GM21423 (cell line): ENCODE measurements around the gene COL4A2.
"Not testable (repeated sequence)": the region's sequence is repeated elsewhere in the genome, so short reads cannot be mapped to it uniquely, and the experiment has no call there.

ENCODE experiments used
- ATAC-seq: cut with Tn5 transposase; IDR thresholded peaks from one replicate; pipeline ENCODE4 v1.9.1; 2021; ENCODE audit warnings: mild to moderate bottlenecking, moderate library complexity; ENCODE audit not compliant: unreplicated experiment

Gene COL4A2

DNA sequence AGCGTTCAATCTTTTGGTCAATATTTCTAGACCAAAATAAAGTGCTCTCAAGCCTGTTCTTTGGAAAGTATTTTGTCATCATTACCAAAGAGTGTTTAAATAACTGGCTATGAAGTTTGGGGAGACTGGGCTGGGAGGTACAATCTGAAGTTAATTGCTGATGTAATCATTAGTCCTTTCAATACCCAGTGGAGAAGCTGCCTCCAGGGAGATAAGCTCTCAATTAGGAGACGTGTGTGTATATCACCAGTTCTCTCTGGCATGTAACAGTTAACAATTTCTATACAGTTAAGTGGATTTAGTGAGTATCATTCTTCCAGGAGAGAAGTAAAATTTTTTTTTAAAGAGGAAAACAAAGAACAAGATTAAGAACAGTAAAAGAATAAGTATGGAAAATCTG is 1.5 kb upstream of the COL4A2 start:
- no peak for ATAC-seq

GRCh38 chr13:110305949-110306339 is 1.1 kb upstream of the COL4A2 start:
- no peak for ATAC-seq

- ATAC-seq, result no peak
Measured at GRCh38 chr13:110306340-110306959, 634 bp upstream of the COL4A2 start.

DNA sequence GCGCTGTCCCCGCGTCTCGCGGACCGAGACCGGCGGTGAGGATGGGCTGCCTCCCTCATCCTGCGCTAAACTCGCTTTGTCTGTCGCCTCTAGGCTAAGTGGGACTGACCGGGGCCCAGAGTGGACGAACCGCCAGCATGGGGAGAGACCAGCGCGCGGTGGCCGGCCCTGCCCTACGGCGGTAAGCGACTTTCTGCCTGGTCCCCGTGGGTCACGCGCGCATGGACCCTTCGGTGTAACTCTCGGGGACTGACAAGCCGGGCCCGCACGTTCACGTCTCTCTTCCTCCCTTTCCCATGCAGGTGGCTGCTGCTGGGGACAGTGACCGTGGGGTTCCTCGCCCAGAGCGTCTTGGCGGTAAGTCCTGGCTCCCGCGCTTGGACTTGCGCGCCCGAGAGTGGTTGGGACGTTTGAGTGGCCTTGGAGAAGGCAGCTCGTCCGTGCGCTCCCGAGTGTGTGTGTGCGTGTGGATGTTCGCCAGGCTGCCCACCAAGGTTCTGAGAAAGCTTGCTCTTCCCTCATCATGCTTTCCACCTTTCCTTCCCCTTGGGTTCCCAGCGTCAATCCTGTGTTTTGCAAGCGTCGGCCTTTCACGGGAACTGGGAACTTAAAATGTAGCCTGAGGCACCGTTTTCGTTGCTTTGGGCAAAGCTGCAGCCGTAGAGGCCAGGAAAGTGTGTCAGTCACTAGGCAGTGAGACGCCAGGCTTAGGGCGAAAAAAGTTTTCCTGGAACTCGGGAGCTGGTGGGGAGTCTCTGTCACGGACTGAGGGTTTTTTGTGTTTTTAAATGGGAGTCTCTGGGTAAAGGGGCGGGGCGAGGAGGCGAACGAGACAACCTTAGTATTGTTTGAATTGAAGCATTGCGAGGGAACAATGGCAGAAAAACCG is 927 bp downstream of the COL4A2 start:
- ATAC-seq, result no peak

- no peak for ATAC-seq
Measured at GRCh38 chr13:110308656-110309359, 1.7 kb downstream of the COL4A2 start.

DNA sequence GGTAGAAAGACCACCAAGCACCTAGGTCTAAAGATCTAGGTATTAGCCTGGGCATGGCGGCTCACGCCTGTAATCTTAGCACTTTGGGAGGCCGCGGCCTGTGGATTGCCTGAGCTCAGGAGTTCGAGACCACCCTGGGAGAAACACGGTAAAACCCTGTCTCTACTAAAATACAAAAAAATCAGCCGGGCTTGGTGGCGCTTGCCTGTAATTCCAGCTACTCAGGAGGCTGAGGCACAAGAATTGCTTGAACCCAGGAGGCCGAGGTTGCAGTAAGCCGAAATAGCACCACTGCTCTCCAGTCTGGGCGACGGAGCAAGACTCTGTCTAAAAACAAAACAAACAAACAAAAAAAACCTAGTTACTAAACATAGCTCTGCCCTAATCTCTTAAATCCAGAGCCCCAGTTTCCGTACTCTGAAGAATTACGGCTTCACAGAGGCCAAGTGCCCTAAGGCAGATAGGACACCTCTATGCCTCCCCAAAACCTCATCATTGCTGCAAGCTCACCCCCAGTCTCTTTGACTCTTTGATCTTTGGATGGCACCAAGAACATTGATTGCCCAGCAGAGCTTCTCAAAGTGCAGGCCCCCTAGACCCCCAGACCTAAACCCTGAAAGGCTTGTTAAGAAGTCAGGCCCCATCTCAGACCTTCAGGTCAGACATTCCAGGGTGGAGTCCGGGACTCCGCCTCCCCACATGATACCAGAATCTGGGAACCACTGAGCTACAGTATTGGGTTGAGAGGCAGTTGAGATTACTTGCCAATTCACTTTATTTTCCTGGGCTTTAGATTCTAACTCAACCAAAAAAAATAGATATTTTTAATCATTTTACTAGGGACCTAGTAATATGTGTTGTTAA is 2.8 kb downstream of the COL4A2 start:
- ATAC-seq, result no peak

- no peak for ATAC-seq
Measured at GRCh38 chr13:110310541-110311442, 3.7 kb downstream of the COL4A2 start.

DNA sequence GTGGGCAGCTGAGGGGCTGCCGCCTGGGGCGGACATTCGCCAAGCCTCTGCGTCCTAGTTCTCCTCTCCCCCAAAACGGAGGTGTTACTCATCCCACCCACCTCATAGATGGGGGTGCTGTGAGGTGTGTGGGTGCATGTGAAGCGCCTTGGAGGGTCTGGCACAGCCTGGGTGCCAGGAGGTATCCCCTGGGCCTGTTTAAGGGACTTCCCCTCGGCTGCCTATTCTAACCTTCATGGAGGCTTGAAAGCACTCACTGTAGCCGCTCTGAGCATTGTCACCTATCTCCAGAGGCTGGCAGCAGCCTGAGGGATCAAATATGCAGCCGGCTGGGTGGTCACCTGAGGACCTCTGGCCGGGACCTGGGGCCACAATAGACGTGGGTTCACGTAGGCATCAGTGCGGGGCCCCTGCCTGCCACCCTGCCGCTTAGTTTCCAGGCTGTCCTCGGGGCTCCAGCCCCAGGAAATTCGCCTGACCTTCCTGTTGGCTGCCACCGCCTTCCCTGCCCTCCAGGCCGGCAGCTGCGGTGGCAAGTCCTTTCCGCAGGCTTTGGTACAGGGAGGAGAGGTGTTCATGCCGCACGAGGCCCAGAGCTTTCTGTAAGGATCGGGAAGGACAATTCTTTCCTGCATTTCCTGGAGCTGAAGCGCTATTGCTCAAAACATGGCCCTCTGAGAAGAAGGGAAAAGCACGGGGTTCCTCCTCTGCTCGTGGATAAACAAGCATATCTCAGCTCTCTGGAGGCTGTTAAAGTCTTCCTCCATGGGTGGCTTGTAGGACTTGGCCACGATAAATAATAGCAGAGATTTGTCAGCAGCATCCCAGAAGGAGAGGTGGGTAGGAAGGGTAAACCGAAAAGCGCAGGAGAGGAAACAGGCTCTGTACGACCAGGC is 4.6 kb downstream of the COL4A2 start:
- ATAC-seq, result no peak

GRCh38 chr13:110312339-110313031 is 5.4 kb downstream of the COL4A2 start:
- no peak for ATAC-seq

GRCh38 chr13:110313261-110313660 is 6.2 kb downstream of the COL4A2 start:
- not testable (repeated sequence) for ATAC-seq

DNA sequence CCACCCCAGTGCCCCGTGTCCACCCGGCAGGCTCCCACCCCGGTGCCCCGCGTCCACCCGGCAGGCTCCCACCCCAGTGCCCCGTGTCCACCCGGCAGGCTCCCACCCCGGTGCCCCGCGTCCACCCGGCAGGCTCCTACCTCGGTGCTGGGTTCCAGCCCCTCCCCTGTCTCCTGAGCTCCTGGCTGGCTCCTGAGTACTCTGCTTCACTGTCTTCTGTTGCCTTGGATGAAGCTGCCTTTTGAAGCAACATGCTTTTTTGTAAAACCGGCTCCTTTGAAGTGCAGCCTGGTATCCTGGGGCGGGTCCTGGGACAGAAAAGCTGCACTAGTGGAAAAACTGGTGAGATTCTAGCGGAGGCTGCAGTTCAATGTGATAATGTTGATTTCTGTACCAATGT is 6.6 kb downstream of the COL4A2 start:
- ATAC-seq, result not testable (repeated sequence)

DNA sequence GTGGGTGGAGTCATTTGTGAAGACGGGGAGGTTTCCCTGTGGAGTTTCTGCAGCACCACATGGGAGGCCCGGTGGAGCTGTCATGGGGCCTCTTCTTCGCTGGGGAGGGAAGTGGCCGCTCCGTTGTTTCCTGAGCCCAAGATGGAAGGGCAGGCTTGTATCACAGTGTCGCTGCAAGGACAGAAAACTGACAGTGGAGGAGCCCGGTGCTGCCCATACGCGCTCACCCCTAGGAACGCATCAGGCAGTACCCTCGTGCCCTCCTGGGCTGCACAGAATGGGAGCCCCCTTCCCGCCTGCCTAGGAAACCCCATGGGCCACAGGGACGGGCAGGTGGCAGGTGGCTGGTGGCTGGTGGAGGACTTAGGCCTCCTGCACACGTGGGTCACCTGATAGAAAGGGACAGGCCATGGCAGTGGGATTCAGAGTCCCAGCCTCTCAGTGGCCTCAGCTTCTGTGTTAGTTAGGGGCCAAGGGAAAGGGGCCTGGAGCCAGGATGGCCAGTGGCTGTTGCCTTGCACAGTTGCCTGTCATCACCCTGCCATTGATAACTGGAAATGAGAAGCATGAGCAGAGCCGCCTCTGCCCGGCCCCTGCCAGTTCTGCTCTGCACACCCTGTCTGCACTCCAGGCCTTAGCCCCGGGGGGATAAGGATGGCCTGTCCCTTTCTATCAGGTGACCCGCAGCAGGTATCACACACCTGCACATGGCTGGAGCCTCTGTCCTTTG is 7.6 kb downstream of the COL4A2 start:
- no peak for ATAC-seq

DNA sequence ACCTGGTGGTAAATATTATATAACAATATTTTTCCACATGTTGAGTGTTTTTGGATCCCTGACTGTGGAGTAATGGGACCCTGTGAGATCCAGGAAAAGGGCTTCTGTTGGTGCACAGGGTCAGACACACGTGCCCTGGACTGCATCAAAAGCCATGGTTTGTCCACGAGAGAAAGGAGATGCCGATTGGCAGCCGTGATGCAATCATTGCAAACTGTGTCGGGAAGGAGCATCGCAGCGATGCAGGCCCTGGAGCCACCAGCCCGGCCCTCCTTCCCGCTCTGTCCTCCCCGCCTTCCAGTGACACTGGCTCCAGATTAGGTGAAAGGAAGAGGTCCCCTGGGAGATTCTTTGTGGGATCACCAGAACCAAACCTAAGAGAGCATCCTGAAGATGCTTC is 9.1 kb downstream of the COL4A2 start:
- ATAC-seq, result no peak

- ATAC-seq, result no peak
Measured at GRCh38 chr13:110317093-110317492, 10.0 kb downstream of the COL4A2 start.

GRCh38 chr13:110317496-110318195 is 10.6 kb downstream of the COL4A2 start:
- no peak for ATAC-seq

DNA sequence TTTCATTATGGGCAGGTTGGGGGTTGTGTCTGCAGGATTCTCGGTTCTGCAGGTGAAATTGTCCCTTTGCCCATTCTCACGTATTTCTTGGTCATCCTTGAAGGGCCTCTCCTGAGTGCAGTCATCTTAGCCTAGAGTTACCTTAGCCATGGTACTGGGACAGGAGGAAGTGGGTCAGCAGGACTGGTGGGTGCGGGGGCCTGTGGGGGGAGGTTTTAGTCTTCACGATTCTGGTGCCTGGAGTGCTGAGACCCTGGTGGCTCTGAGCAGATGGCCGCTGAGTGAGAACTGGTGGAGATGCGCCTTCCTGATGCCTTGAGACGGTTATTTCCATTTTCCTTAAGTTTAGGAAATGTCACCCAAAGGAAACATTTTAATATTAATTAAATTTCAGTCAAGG is 11.8 kb downstream of the COL4A2 start:
- ATAC-seq, result no peak

GRCh38 chr13:110319397-110319773 is 12.3 kb downstream of the COL4A2 start:
- ATAC-seq, result no peak
